ENCODE results near the gene TMEM236.

Gene TMEM236

GRCh38 chr10:17730667-17731066 lies 21.3 kb upstream of the TMEM236 start:
- Mint-ChIP-seq H3K27ac (ENCODE audit: low read depth) (no peak overlapping the region), H3K36me3 (ENCODE audit: insufficient read depth) (no peaks in the 10 kb centered on the region), H3K4me1 (no peaks in the 10 kb centered on the region), H3K4me3 (no peak overlapping the region), H3K27me3 (no peaks in the 10 kb centered on the region), H3K9me3 (no peaks in the 10 kb centered on the region)
- ATAC-seq (replicated peaks; ENCODE audit: extremely low read depth, poor library complexity, severe bottlenecking) (no peak), DNase-seq (ENCODE audit: low spot score in 2 of 2) (no peak)

- Mint-ChIP-seq H3K4me3 (no peak overlapping the region), H3K27me3 (no peaks in the 10 kb centered on the region), H3K4me1 (no peaks in the 10 kb centered on the region), H3K27ac (ENCODE audit: low read depth) (no peak overlapping the region), H3K9me3 (no peaks in the 10 kb centered on the region), H3K36me3 (ENCODE audit: insufficient read depth) (no peaks in the 10 kb centered on the region)
- DNase-seq (ENCODE audit: low spot score in 2 of 2) (no peak), ATAC-seq (replicated peaks; ENCODE audit: extremely low read depth, poor library complexity, severe bottlenecking) (no peak)
Measured at GRCh38 chr10:17731331-17732020, 20.5 kb upstream of the TMEM236 start.

- H3K36me3 Mint-ChIP-seq (ENCODE audit: insufficient read depth), result no peaks in the 10 kb centered on the region
- no peaks in the 10 kb centered on the region for H3K27me3 Mint-ChIP-seq
- DNase-seq (ENCODE audit: low spot score in 2 of 2), result no peak
- no peaks in the 10 kb centered on the region for H3K9me3 Mint-ChIP-seq
- no peaks in the 10 kb centered on the region for H3K4me1 Mint-ChIP-seq
- no peak overlapping the region for H3K4me3 Mint-ChIP-seq
- no peak for ATAC-seq (replicated peaks; ENCODE audit: extremely low read depth, poor library complexity, severe bottlenecking)
- no peak overlapping the region for H3K27ac Mint-ChIP-seq (ENCODE audit: low read depth)
Measured at GRCh38 chr10:17733620-17734019, 18.4 kb upstream of the TMEM236 start.

- Mint-ChIP-seq H3K4me1 (no peaks in the 10 kb centered on the region), H3K36me3 (ENCODE audit: insufficient read depth) (no peaks in the 10 kb centered on the region), H3K9me3 (no peaks in the 10 kb centered on the region), H3K27me3 (no peaks in the 10 kb centered on the region), H3K4me3 (no peak overlapping the region), H3K27ac (ENCODE audit: low read depth) (no peak overlapping the region)
- ATAC-seq (replicated peaks; ENCODE audit: extremely low read depth, poor library complexity, severe bottlenecking), result no peak
- DNase-seq (ENCODE audit: low spot score in 2 of 2), result no peak
Measured at GRCh38 chr10:17734432-17735080, 17.4 kb upstream of the TMEM236 start.

GRCh38 chr10:17735166-17735941 lies 16.6 kb upstream of the TMEM236 start:
- no peak overlapping the region for H3K27ac Mint-ChIP-seq (ENCODE audit: low read depth)
- no peaks in the 10 kb centered on the region for H3K4me1 Mint-ChIP-seq
- no peak for ATAC-seq (replicated peaks; ENCODE audit: extremely low read depth, poor library complexity, severe bottlenecking)
- no peaks in the 10 kb centered on the region for H3K9me3 Mint-ChIP-seq
- no peaks in the 10 kb centered on the region for H3K36me3 Mint-ChIP-seq (ENCODE audit: insufficient read depth)
- H3K4me3 Mint-ChIP-seq, result no peak overlapping the region
- no peak for DNase-seq (ENCODE audit: low spot score in 2 of 2)
- H3K27me3 Mint-ChIP-seq, result no peaks in the 10 kb centered on the region

GRCh38 chr10:17736223-17736622 lies 15.8 kb upstream of the TMEM236 start:
- ATAC-seq (replicated peaks; ENCODE audit: extremely low read depth, poor library complexity, severe bottlenecking) (no peak), DNase-seq (ENCODE audit: low spot score in 2 of 2) (no peak)
- Mint-ChIP-seq H3K27ac (ENCODE audit: low read depth) (no peak overlapping the region), H3K4me1 (no peaks in the 10 kb centered on the region), H3K9me3 (no peaks in the 10 kb centered on the region), H3K27me3 (no peaks in the 10 kb centered on the region), H3K36me3 (ENCODE audit: insufficient read depth) (no peaks in the 10 kb centered on the region), H3K4me3 (no peak overlapping the region)

- Mint-ChIP-seq H3K36me3 (ENCODE audit: insufficient read depth) (no peaks in the 10 kb centered on the region), H3K9me3 (no peaks in the 10 kb centered on the region), H3K4me3 (no peak overlapping the region), H3K4me1 (no peaks in the 10 kb centered on the region), H3K27ac (ENCODE audit: low read depth) (no peak overlapping the region), H3K27me3 (no peaks in the 10 kb centered on the region)
- DNase-seq (ENCODE audit: low spot score in 2 of 2), result no peak
- no peak for ATAC-seq (replicated peaks; ENCODE audit: extremely low read depth, poor library complexity, severe bottlenecking)
Measured at GRCh38 chr10:17737027-17737965, 14.7 kb upstream of the TMEM236 start.

GRCh38 chr10:17740668-17741067 lies 11.3 kb upstream of the TMEM236 start:
- no peaks in the 10 kb centered on the region for H3K9me3 Mint-ChIP-seq
- H3K27me3 Mint-ChIP-seq, result no peaks in the 10 kb centered on the region
- no peak overlapping the region for H3K4me3 Mint-ChIP-seq
- no peak for DNase-seq (ENCODE audit: low spot score in 2 of 2)
- ATAC-seq (replicated peaks; ENCODE audit: extremely low read depth, poor library complexity, severe bottlenecking), result no peak
- H3K4me1 Mint-ChIP-seq, result no peaks in the 10 kb centered on the region
- no peaks in the 10 kb centered on the region for H3K36me3 Mint-ChIP-seq (ENCODE audit: insufficient read depth)
- no peak overlapping the region for H3K27ac Mint-ChIP-seq (ENCODE audit: low read depth)

- ATAC-seq (replicated peaks; ENCODE audit: extremely low read depth, poor library complexity, severe bottlenecking) (peak; percentile 49), DNase-seq (ENCODE audit: low spot score in 2 of 2) (peak; percentile 50 to 66)
- H3K9me3 Mint-ChIP-seq, result no peaks in the 10 kb centered on the region
- no peak overlapping the region for H3K27ac Mint-ChIP-seq (ENCODE audit: low read depth)
- no peaks in the 10 kb centered on the region for H3K4me1 Mint-ChIP-seq
- H3K36me3 Mint-ChIP-seq (ENCODE audit: insufficient read depth), result peaks cover 2% of the 10 kb centered on the region
- no peak overlapping the region for H3K4me3 Mint-ChIP-seq
- no peaks in the 10 kb centered on the region for H3K27me3 Mint-ChIP-seq
Measured at GRCh38 chr10:17742918-17743317, 9.1 kb upstream of the TMEM236 start.

GRCh38 chr10:17743437-17743836 lies 8.6 kb upstream of the TMEM236 start:
- Mint-ChIP-seq H3K27ac (ENCODE audit: low read depth) (no peak overlapping the region), H3K4me1 (no peaks in the 10 kb centered on the region), H3K36me3 (ENCODE audit: insufficient read depth) (peaks cover 2% of the 10 kb centered on the region), H3K27me3 (no peaks in the 10 kb centered on the region), H3K9me3 (no peaks in the 10 kb centered on the region), H3K4me3 (no peak overlapping the region)
- DNase-seq (ENCODE audit: low spot score in 2 of 2) (no peak), ATAC-seq (replicated peaks; ENCODE audit: extremely low read depth, poor library complexity, severe bottlenecking) (no peak)

- Mint-ChIP-seq H3K9me3 (no peaks in the 10 kb centered on the region), H3K4me1 (no peaks in the 10 kb centered on the region), H3K27ac (ENCODE audit: low read depth) (no peak overlapping the region), H3K27me3 (no peaks in the 10 kb centered on the region), H3K4me3 (no peak overlapping the region), H3K36me3 (ENCODE audit: insufficient read depth) (peaks cover 2% of the 10 kb centered on the region)
- no peak for ATAC-seq (replicated peaks; ENCODE audit: extremely low read depth, poor library complexity, severe bottlenecking)
- DNase-seq (ENCODE audit: low spot score in 2 of 2), result no peak
Measured at GRCh38 chr10:17744341-17744861, 7.6 kb upstream of the TMEM236 start.

All from central memory CD8-positive, alpha-beta T cell (primary cell).